Liver (tissue), 9 donors: ENCODE results near the gene PREP. TPM values are rescaled to one million over a fixed set of nuclear protein-coding genes. Genes with fewer than 3 reads are reported as not detected.

Source experiments
- DNase-seq: peaks from one replicate; pipeline ENCODE4 v3.0.0-alpha.2; 2017; ENCODE audit warnings: low spot score
- H3K27ac ChIP-seq, 2 donors: one replicate each; pipeline ENCODE4 v1.7.0; 2013; ENCODE audit warnings: inconsistent platforms in 2 of 2, low read length in 2 of 2, control low read depth in 1 of 2, low read depth in 1 of 2, mild to moderate bottlenecking in 1 of 2
- H3K27me3 ChIP-seq, 4 donors: one replicate each; pipeline versions ENCODE4 v1.6.1 to v1.7.0; 2013; ENCODE audit warnings: low read length in 3 of 4, inconsistent platforms in 1 of 4, mild to moderate bottlenecking in 1 of 4, moderate library complexity in 1 of 4; ENCODE audit not compliant: control insufficient read depth in 4 of 4, insufficient read depth in 4 of 4
- H3K36me3 ChIP-seq, 4 donors: one replicate each; pipeline versions ENCODE4 v1.6.1 to v1.7.0; 2013; ENCODE audit warnings: low read length in 3 of 4, mild to moderate bottlenecking in 3 of 4, low read depth in 1 of 4, moderate library complexity in 1 of 4; ENCODE audit not compliant: control insufficient read depth in 4 of 4, insufficient read depth in 3 of 4
- H3K4me1 ChIP-seq, 4 donors: one replicate each; pipeline versions ENCODE4 v1.6.1 to v1.7.0; 2013; ENCODE audit warnings: low read length in 3 of 4, mild to moderate bottlenecking in 3 of 4, moderate library complexity in 1 of 4; ENCODE audit not compliant: control insufficient read depth in 4 of 4, insufficient read depth in 4 of 4
- H3K4me3 ChIP-seq, 3 donors: one replicate each; pipeline versions ENCODE4 v1.6.1 to v1.7.0; 2013; ENCODE audit warnings: low read length in 3 of 3, control low read depth in 1 of 3, low read depth in 1 of 3, mild to moderate bottlenecking in 1 of 3
- H3K9ac ChIP-seq, 2 donors: one replicate each; pipeline ENCODE4 v1.7.0; 2013; ENCODE audit warnings: low read length in 2 of 2, mild to moderate bottlenecking in 2 of 2, moderate library complexity in 2 of 2, control low read depth in 1 of 2, low read depth in 1 of 2
- H3K9me3 ChIP-seq, 4 donors: one replicate each; pipeline versions ENCODE4 v1.6.1 to v1.7.0; 2013; ENCODE audit warnings: low read length in 3 of 4; ENCODE audit not compliant: control insufficient read depth in 4 of 4
- CTCF ChIP-seq: fragments of 150-350 bp; IDR thresholded peaks from 2 replicates; pipeline ENCODE4 v1.5.1; 2017; ENCODE audit warnings: improper control_type of control experiment, low read depth, low read length; ENCODE audit not compliant: missing input control
- EGR1 ChIP-seq, 2 donors: IDR thresholded peaks; 2 replicates each; pipeline ENCODE4 v1.6.1; 2016 to 2018; ENCODE audit warnings: antibody characterized with exemption in 2 of 2, low read depth in 2 of 2
- FOXA1 ChIP-seq: IDR thresholded peaks from 2 replicates; pipeline ENCODE4 v1.6.1; 2016; ENCODE audit warnings: antibody characterized with exemption
- FOXA2 ChIP-seq: IDR thresholded peaks from 2 replicates; pipeline ENCODE4 v1.6.1; 2016; ENCODE audit warnings: antibody characterized with exemption
- GABPA ChIP-seq, 2 donors: IDR thresholded peaks in 1 of 2; conservative IDR thresholded peaks in 1 of 2; 2 replicates each; pipeline ENCODE4 v1.6.1; 2016; ENCODE audit warnings: antibody characterized with exemption in 2 of 2, mild to moderate bottlenecking in 1 of 2, moderate library complexity in 1 of 2
- HNF4A ChIP-seq, 2 donors: conservative IDR thresholded peaks; 2 replicates each; pipeline ENCODE4 v1.6.1; 2016; ENCODE audit warnings: antibody characterized with exemption in 2 of 2, mild to moderate bottlenecking in 2 of 2
- HNF4G ChIP-seq: IDR thresholded peaks from 2 replicates; pipeline ENCODE4 v1.6.1; 2016; ENCODE audit warnings: antibody characterized with exemption
- JUND ChIP-seq, 2 donors: IDR thresholded peaks; 2 replicates each; pipeline ENCODE4 v1.6.1; 2016; ENCODE audit warnings: antibody characterized with exemption in 2 of 2
- MAX ChIP-seq: IDR thresholded peaks from 2 replicates; pipeline ENCODE4 v1.6.1; 2016; ENCODE audit warnings: antibody characterized with exemption
- NR2F2 ChIP-seq: IDR thresholded peaks from 2 replicates; pipeline ENCODE4 v1.6.1; 2016; ENCODE audit warnings: antibody characterized with exemption
- RAD21 ChIP-seq, 2 donors: IDR thresholded peaks; 2 replicates each; pipeline ENCODE4 v1.6.1; 2016; ENCODE audit warnings: antibody characterized with exemption in 2 of 2, mild to moderate bottlenecking in 2 of 2
- REST ChIP-seq: IDR thresholded peaks from 2 replicates; pipeline ENCODE4 v1.6.1; 2016; ENCODE audit warnings: antibody characterized with exemption, mild to moderate bottlenecking
- RXRA ChIP-seq, 2 donors: IDR thresholded peaks; 2 replicates each; pipeline ENCODE4 v1.6.1; 2017 to 2018; ENCODE audit warnings: antibody characterized with exemption in 2 of 2, mild to moderate bottlenecking in 1 of 2
- SP1 ChIP-seq: IDR thresholded peaks from 2 replicates; pipeline ENCODE4 v1.6.1; 2018; ENCODE audit warnings: antibody characterized with exemption, mild to moderate bottlenecking
- TAF1 ChIP-seq: conservative IDR thresholded peaks from 2 replicates; pipeline ENCODE4 v1.6.1; 2016; ENCODE audit warnings: antibody characterized with exemption, mild to moderate bottlenecking
- YY1 ChIP-seq: IDR thresholded peaks from 2 replicates; pipeline ENCODE4 v1.6.1; 2016; ENCODE audit warnings: antibody characterized with exemption, mild to moderate bottlenecking
- ZBTB33 ChIP-seq: IDR thresholded peaks from 2 replicates; pipeline ENCODE4 v1.6.1; 2016; ENCODE audit warnings: antibody characterized with exemption
- WGBS: extraction: QIAGEN DNeasy Blood & Tissue Kit; methylation state at CpG from one replicate; pipeline ENCODE4 v1.1.7; 2013; 5-methylcytosine and 5-hydroxymethylcytosine counted together
- polyA plus RNA-seq, 2 donors: library from polyadenylated mRNA; stranded (reverse) in 1 of 2; unstranded in 1 of 2; fragments of 200-250 nt in 1 of 2; fragments of >200 nt in 1 of 2; fragmentation: Nextera tagmentation in 1 of 2; extraction: Ambion mirVana in 1 of 2; gene quantifications; one replicate each; pipeline versions ENCODE4 v1.2.1 to v1.2.3, GENCODE V29; 2013 to 2015
- total RNA-seq, 2 donors: library from RNA; depleted of rRNA; stranded (reverse); fragments of >200 nt; gene quantifications; one replicate each; pipeline ENCODE4 v1.2.3, GENCODE V29; 2014
- TF ChIP-seq, protein P1 (sequence below): IDR thresholded peaks from 2 replicates; pipeline ENCODE4 v1.6.1; 2016; ENCODE audit warnings: antibody characterized with exemption
- donor health status: healthy.
- donor health status: healthy.
- donor health status: healthy.
- donor health status: healthy.
- donor health status: healthy.

The PREP gene
- total and polyA plus RNA-seq, 4 donors: 7.3 to 17.7 (median 13.0) TPM

- Histone ChIP-seq H3K27me3 (no peaks in the 10 kb centered on the region), H3K4me1 (no peaks in the 10 kb centered on the region), H3K27ac (no peak overlapping the region), H3K9ac (no peak overlapping the region), H3K36me3 (no peaks in the 10 kb centered on the region), H3K4me3 (no peak overlapping the region), H3K9me3 (no peaks in the 10 kb centered on the region)
- no peak for TF ChIP-seq SP1
- TF ChIP-seq TAF1: no peak
- no peak for TF ChIP-seq ZBTB33
- no peak for TF ChIP-seq JUND (IDR thresholded peaks at IDR 0.05)
- no peak for TF ChIP-seq FOXA2
- no peak for TF ChIP-seq RXRA (IDR thresholded peaks at IDR 0.05)
- no peak for TF ChIP-seq HNF4A (conservative IDR thresholded peaks at IDR 0.05)
- no peak for TF ChIP-seq GABPA (IDR thresholded peaks at IDR 0.05 in 1 of 2, conservative IDR thresholded peaks at IDR 0.05 in 1 of 2)
- no peak for TF ChIP-seq HNF4G
- no peak for TF ChIP-seq RAD21 (IDR thresholded peaks at IDR 0.05)
- TF ChIP-seq REST: no peak
- no peak for DNase-seq
- WGBS: 70% methylated on average over 2 of the region's 2 CpGs
Measured at GRCh38 chr6:105250533-105250932, 152.3 kb downstream of the PREP start.

- Histone ChIP-seq H3K9me3 (no peaks in the 10 kb centered on the region), H3K4me1 (no peaks in the 10 kb centered on the region), H3K4me3 (no peak overlapping the region), H3K27ac (no peak overlapping the region), H3K27me3 (no peaks in the 10 kb centered on the region), H3K9ac (no peak overlapping the region), H3K36me3 (no peaks in the 10 kb centered on the region)
- TF ChIP-seq MAX (no peak), EGR1 (IDR thresholded peaks at IDR 0.05; ENCODE audit: low read depth in 2 of 2) (no peak), RAD21 (IDR thresholded peaks at IDR 0.05) (no peak)
- WGBS: 54% methylated on average over 2 of the region's 2 CpGs
- DNase-seq: no peak
Measured at GRCh38 chr6:105243487-105243886, 159.4 kb downstream of the PREP start.

- no peak for DNase-seq
- no peaks in the 10 kb centered on the region for H3K27me3 ChIP-seq
- H3K36me3 ChIP-seq: no peaks in the 10 kb centered on the region
- peaks cover 0 to 9% (median 0%) of the 10 kb centered on the region in 4 donors for H3K9me3 ChIP-seq
- 83% methylated on average over 5 of the region's 5 CpGs for WGBS
- H3K4me3 ChIP-seq: no peak overlapping the region
- no peak overlapping the region for H3K27ac ChIP-seq
- TF ChIP-seq JUND (IDR thresholded peaks at IDR 0.05): no peak
- no peak for TF ChIP-seq NR2F2
- TF ChIP-seq TAF1: no peak
- TF ChIP-seq, protein P1, sequence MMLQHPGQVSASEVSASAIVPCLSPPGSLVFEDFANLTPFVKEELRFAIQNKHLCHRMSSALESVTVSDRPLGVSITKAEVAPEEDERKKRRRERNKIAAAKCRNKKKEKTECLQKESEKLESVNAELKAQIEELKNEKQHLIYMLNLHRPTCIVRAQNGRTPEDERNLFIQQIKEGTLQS: no peak
- no peak for TF ChIP-seq ZBTB33
- TF ChIP-seq EGR1 (IDR thresholded peaks at IDR 0.05; ENCODE audit: low read depth in 2 of 2): no peak
- no peak for TF ChIP-seq HNF4A (conservative IDR thresholded peaks at IDR 0.05)
- no peak for TF ChIP-seq YY1
- no peak for TF ChIP-seq HNF4G
- no peak for TF ChIP-seq RXRA (IDR thresholded peaks at IDR 0.05)
- TF ChIP-seq FOXA1: no peak
- TF ChIP-seq SP1: no peak
- TF ChIP-seq CTCF: no peak
- no peak overlapping the region for H3K9ac ChIP-seq
- H3K4me1 ChIP-seq: no peaks in the 10 kb centered on the region
Measured at GRCh38 chr6:105235155-105235554, 167.7 kb downstream of the PREP start.
